Motor neuron (in vitro differentiated cells): ENCODE data around the gene HERC2. TPM values are rescaled to one million over a fixed set of nuclear protein-coding genes. Genes with fewer than 3 reads are reported as not detected.
"Not testable (repeated sequence)": the region's sequence is repeated elsewhere in the genome, so short reads cannot be mapped to it uniquely, and the experiment has no call there.

Experiments
- ATAC-seq, 8 experiments: fragments of 200-7000 bp; cut with Tn5 transposase; replicated peaks in 6 of 8; 2 replicates each; pipeline ENCODE4 v1.8.0; 2021; ENCODE audit warnings: mild to moderate bottlenecking in 8 of 8, moderate library complexity in 8 of 8
- H3K27ac ChIP-seq, 2 donors: fragments of 250-450 bp; sonication (Bioruptor Pico); 2 replicates each; pipeline ENCODE4 v1.9.0; 2021; ENCODE audit warnings: antibody characterized with exemption in 2 of 2, mild to moderate bottlenecking in 2 of 2, moderate library complexity in 1 of 2
- H3K4me1 ChIP-seq, 2 donors: fragments of 250-450 bp; sonication (Bioruptor Pico); replicated peaks in 1 of 2; 2 replicates each; pipeline ENCODE4 v1.6.1; 2021; ENCODE audit warnings: antibody characterized with exemption in 2 of 2, mild to moderate bottlenecking in 2 of 2, moderate library complexity in 1 of 2
- H3K4me3 ChIP-seq, 5 donors: fragments of 250-450 bp; sonication (Bioruptor Pico); 2 replicates each; pipeline ENCODE4 v1.9.0; 2021; ENCODE audit warnings: antibody characterized with exemption in 5 of 5, mild to moderate bottlenecking in 5 of 5, moderate library complexity in 4 of 5
- WGBS, 10 experiments: fragments of 450-650 bp; shearing (Covaris generic); methylation state at CpG; one replicate each; pipeline ENCODE4 v1.0.0; 2022; 5-methylcytosine and 5-hydroxymethylcytosine counted together
- in situ Hi-C, 9 experiments: fragments of 400-800 bp; cut with MboI; loops; one replicate each; pipeline ENCODE4 v1.15.0; 2021; ENCODE audit warnings: low sequenced_read_pairs in 9 of 9, low pct_unique_long_range_greater_than_20kb in 2 of 9; ENCODE audit not compliant: unreplicated experiment in 9 of 9
- total RNA-seq, 8 experiments: library from RNA; unstranded; fragments of 300-600 nt; gene quantifications; 2 replicates each; pipeline versions ENCODE4 v1.2.3 to v1.2.4, GENCODE V29; 2022

Gene HERC2
- total RNA-seq, 8 experiments from 2014 or later = 22.6 to 88.4 (median 35.0) TPM

DNA sequence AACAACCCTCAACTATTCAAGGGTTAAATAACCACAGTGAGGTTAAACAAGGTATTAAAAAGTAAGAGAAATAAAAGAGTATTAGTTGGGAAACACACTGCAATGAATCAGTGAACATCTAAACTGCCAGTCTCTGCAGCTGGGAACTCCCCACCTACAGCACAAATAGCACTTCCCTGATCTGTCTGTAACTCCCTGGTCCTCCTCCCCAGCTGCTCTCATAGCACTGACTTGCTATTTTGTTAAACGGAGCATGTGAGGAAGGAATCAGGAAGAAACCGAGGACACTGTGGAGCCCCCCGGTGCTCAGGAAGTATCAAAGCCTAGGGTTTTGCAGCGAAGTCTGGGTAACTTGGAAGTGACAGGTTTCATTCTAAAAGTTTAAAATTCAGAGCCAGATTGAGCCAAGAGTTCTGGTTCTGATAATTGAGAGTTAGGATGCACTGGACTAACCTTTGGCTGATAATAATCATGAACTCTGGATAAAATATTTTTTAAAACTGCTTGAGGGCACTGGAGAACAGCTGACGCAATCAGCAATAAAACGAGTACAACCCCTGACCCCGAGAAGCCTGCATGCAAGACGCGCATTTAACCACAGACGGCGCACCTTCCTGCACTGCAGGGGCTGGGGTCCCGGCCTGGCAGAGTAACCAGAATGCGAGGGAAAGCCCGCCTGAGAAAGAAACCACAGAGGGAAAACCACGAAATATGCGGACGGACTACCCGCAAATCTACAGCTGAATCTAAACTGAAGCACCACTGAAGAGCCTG lies 118.7 kb downstream of the HERC2 start:
- H3K4me1 ChIP-seq, H3K4me3 ChIP-seq, in situ Hi-C loops: not testable (repeated sequence)
- peak in 4 of 8 experiments; percentile 11 to 79 (median 56) for ATAC-seq
- 27 to 100% methylated on average over 3 to 6 of the region's 18 CpGs; no CpG with 5 or more reads in 8 of the 10 experiments for WGBS, 10 experiments
- H3K27ac ChIP-seq = peak overlapping the region; percentile 29 to 49

DNA sequence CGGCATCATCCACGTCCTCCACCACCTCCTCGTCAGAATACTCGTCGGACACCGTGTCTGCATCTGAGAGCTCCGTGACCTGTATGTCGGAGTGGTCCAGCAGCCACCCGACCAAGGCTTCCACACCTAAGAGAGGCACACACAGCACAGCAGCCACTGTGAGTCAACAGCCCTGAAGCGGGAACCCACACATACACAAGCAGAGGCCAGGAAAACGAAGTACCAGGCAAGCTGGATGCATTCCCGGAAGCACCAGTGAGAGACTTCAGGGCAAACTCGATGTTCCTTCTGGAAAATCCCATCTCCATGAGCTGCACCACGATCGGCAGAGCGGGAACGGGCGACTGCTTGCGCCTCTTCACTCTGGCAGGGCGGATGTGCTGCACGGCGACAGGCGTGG lies 119.9 kb downstream of the HERC2 start:
- no CpG with 5 or more reads among the region's 23 CpGs for WGBS, 10 experiments

DNA sequence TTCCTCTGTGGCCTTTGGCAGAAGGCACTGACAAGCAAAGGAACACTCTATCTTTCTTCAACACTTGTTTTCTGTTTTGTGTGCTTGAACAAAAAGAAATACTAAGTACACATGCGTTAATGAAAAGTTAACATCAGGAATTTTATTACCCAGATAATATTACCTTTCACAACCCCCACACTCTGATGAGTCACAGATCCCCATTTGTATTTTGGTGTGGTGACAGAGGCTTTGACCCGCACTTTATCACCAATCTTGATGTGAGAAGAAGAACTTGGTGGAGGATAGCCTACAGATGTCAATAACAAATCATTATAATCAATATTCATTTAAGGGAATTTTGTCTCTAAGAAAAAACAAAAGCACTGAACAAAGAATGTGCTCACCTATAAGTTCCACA lies 123.8 kb downstream of the HERC2 start:
- WGBS, 10 experiments = 100% methylated on average over 1 to 2 of the region's 2 CpGs; no CpG with 5 or more reads in 5 of the 10 experiments
- in situ Hi-C loops = loop anchor here in 1 of 9 experiments (25.0 kb wide), 1 partner anchor 889 kb away; no protein-coding TSS in a partner anchor
- H3K4me1 ChIP-seq, H3K27ac ChIP-seq, H3K4me3 ChIP-seq, ATAC-seq: not testable (repeated sequence)

More for the DNA sequence above, 119.9 kb downstream of the HERC2 start:
- H3K27ac ChIP-seq, in situ Hi-C loops, H3K4me3 ChIP-seq, ATAC-seq, H3K4me1 ChIP-seq: not testable (repeated sequence)

DNA sequence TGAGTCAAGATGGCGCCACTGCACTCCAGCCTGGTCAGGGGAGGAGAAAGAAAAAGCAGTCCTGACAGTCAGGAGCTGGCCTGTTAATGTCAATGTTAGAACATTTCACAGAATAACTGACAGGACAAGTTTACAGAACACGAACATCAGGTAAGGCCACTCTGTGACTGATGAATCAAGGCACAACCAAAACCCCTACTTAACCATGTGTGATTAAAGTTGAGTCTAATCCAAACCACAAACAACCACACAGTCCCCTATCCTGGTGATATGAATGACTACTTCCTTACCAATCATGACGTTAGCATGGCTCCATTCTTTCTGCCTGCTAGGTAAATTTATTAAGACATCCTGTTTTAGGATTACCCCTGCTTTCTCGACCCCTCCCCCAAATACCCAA lies 124.3 kb downstream of the HERC2 start:
- not testable (repeated sequence) for ATAC-seq, H3K27ac ChIP-seq, H3K4me3 ChIP-seq, H3K4me1 ChIP-seq
- 83 to 100% methylated on average over 1 of the region's 4 CpGs; no CpG with 5 or more reads in 8 of the 10 experiments for WGBS, 10 experiments
- in situ Hi-C loops = loop anchor here in 1 of 9 experiments (25.0 kb wide), 1 partner anchor 890 kb away; no protein-coding TSS in a partner anchor

GRCh38 chr15:28196581-28196980 lies 125.4 kb downstream of the HERC2 start:
- in situ Hi-C loops = loop anchor here in 1 of 9 experiments (25.0 kb wide), 1 partner anchor 891 kb away; no protein-coding TSS in a partner anchor
- 90 to 100% (median 100%) methylated on average over 1 to 5 of the region's 5 CpGs; no CpG with 5 or more reads in 2 of the 10 experiments for WGBS, 10 experiments
- H3K4me3 ChIP-seq, ATAC-seq, H3K4me1 ChIP-seq, H3K27ac ChIP-seq: not testable (repeated sequence)

GRCh38 chr15:28192772-28193171 lies 129.2 kb downstream of the HERC2 start:
- in situ Hi-C loops = loop anchor here in 1 of 9 experiments (25.0 kb wide), 1 partner anchor 895 kb away; no protein-coding TSS in a partner anchor
- no peak for ATAC-seq
- Histone ChIP-seq H3K27ac (no peak overlapping the region), H3K4me1 (peaks cover 0 to 4% of the 10 kb centered on the region in 2 donors), H3K4me3 (no peak overlapping the region)
- 50 to 100% (median 71%) methylated on average over 1 of the region's 1 CpG; no CpG with 5 or more reads in 5 of the 10 experiments for WGBS, 10 experiments

DNA sequence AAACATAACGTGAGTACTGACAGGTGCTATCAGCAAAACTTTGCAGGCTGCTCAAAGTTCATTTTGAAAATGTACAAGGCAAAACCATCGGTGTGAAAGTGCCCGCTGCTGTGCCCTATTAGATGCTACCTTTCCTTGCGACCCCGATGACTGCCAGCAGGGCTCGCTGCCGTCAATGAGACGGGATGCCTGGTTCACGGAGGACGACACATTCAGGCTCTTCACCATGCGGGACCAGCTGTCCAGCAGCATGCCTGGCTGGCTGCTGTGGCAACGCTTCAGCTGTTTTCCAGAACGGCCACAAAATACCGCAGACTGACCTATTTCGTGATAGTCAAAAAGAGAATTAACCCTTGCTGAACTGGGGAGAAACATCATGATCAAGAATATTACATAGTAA lies 130.1 kb downstream of the HERC2 start:
- in situ Hi-C loops = loop anchor here in 1 of 9 experiments (25.0 kb wide), 1 partner anchor 895 kb away; no protein-coding TSS in a partner anchor
- peaks cover 0 to 4% of the 10 kb centered on the region in 2 donors for H3K4me1 ChIP-seq
- H3K4me3 ChIP-seq = no peak overlapping the region
- 0 to 66% (median 29%) methylated on average over 1 to 11 of the region's 15 CpGs for WGBS, 10 experiments
- peak in 6 of 8 experiments; percentile 85 to 100 (median 95) for ATAC-seq
- no peak overlapping the region for H3K27ac ChIP-seq

GRCh38 chr15:28190391-28191174 lies 131.4 kb downstream of the HERC2 start:
- H3K4me1 ChIP-seq = peaks cover 0 to 4% of the 10 kb centered on the region in 2 donors
- no peak overlapping the region for H3K4me3 ChIP-seq
- no peak overlapping the region for H3K27ac ChIP-seq
- in situ Hi-C loops = loop anchor here in 1 of 9 experiments (25.0 kb wide), 1 partner anchor 897 kb away; no protein-coding TSS in a partner anchor
- ATAC-seq = no peak
- 49 to 98% (median 93%) methylated on average over 3 to 7 of the region's 7 CpGs for WGBS, 10 experiments

DNA sequence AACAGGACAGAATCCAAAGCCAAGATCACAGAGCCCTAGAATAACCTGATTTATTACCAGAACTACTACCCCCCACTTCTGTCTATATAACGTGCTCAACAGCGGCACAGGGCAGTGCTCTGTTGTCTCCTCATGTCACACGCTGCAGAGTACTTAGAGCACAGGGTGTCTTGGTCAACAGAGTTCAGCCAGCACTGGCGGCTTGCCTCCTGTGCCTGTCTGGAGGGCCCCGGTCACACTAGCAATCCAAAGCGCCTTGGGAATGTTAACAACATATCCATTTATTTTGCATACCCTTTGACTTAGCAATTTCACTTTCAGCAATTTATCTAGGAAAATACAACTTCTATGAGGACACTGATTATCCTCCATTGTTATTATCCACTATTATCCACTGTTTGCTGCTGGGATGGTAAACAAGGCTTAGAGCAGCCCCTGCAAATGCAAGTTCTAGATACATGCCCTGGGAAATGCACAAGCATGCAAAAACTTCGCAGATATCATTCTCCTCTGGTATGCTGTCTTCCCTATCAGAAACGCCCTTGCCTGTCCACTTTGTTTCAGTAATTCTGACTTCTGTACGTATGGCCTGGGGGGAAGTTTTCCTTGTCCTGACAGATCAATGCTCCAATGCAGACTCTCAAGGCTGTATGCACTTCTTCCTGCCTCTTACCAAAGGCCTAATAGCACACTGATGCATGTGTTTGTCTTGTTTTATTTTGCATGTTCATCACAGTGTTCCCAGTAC lies 136.7 kb downstream of the HERC2 start:
- Histone ChIP-seq H3K27ac (no peak overlapping the region), H3K4me1 (no peaks in the 10 kb centered on the region), H3K4me3 (no peak overlapping the region)
- ATAC-seq = peak in 5 of 8 experiments; percentile 25 to 98 (median 54)
- 56 to 100% (median 90%) methylated on average over 1 to 9 of the region's 9 CpGs; no CpG with 5 or more reads in 1 of the 10 experiments for WGBS, 10 experiments
- in situ Hi-C loops = loop anchor here in 1 of 9 experiments (25.0 kb wide), 1 partner anchor 902 kb away; no protein-coding TSS in a partner anchor

- 94 to 100% (median 100%) methylated on average over 1 to 2 of the region's 2 CpGs; no CpG with 5 or more reads in 5 of the 10 experiments for WGBS, 10 experiments
- in situ Hi-C loops = loop anchor here in 1 of 9 experiments (25.0 kb wide), 1 partner anchor 903 kb away; no protein-coding TSS in a partner anchor
- no peaks in the 10 kb centered on the region for H3K4me1 ChIP-seq
- ATAC-seq = no peak
- no peak overlapping the region for H3K27ac ChIP-seq
- no peak overlapping the region for H3K4me3 ChIP-seq
Measured at GRCh38 chr15:28184166-28184565, 137.8 kb downstream of the HERC2 start.

- in situ Hi-C loops = loop anchor here in 1 of 9 experiments (25.0 kb wide), 1 partner anchor 905 kb away; no protein-coding TSS in a partner anchor
- WGBS, 10 experiments = 63 to 100% (median 88%) methylated on average over 1 to 8 of the region's 8 CpGs
- no peak for ATAC-seq
Measured at GRCh38 chr15:28182731-28183130, 139.2 kb downstream of the HERC2 start.

GRCh38 chr15:28182216-28182615 lies 139.8 kb downstream of the HERC2 start:
- Histone ChIP-seq H3K27ac (no peak overlapping the region), H3K4me3 (no peak overlapping the region), H3K4me1 (no peaks in the 10 kb centered on the region)
- 63 to 100% (median 93%) methylated on average over 1 to 8 of the region's 8 CpGs for WGBS, 10 experiments
- in situ Hi-C loops = loop anchor here in 1 of 9 experiments (25.0 kb wide), 1 partner anchor 905 kb away; no protein-coding TSS in a partner anchor
- ATAC-seq = no peak

More at GRCh38 chr15:28182731-28183130, 139.2 kb downstream of the HERC2 start:
- no peak overlapping the region for H3K27ac ChIP-seq
- H3K4me3 ChIP-seq = no peak overlapping the region
- no peaks in the 10 kb centered on the region for H3K4me1 ChIP-seq
